Adrenal gland (tissue), 12 donors: ENCODE measurements around the gene ARHGAP22. TPM values are rescaled to one million over a fixed set of nuclear protein-coding genes. Genes with fewer than 3 reads are reported as not detected.

ENCODE experiments used
- DNase-seq, 7 donors: peaks; one replicate each; pipeline ENCODE4 v3.0.0-alpha.2; 2019 to 2020
- H3K27ac ChIP-seq, 5 donors: fragments of 200-600 bp; sonication (generic) in 4 of 5; 1 replicate in 3 of 5; 2 replicates in 2 of 5; pipeline versions ENCODE4 v1.5.1 to v1.8.0; 2016 to 2020; ENCODE audit warnings: mild to moderate bottlenecking in 1 of 5
- H3K27me3 ChIP-seq: fragments of 200-600 bp; 2 replicates; pipeline ENCODE4 v1.8.0; 2021
- H3K36me3 ChIP-seq, 2 donors: fragments of 200-600 bp; replicated peaks in 1 of 2; 1 replicate in 1 of 2; 2 replicates in 1 of 2; pipeline versions ENCODE4 v1.5.1 to v1.8.0; 2018 to 2022
- H3K4me1 ChIP-seq, 2 donors: fragments of 200-600 bp; replicated peaks in 1 of 2; 1 replicate in 1 of 2; 2 replicates in 1 of 2; pipeline versions ENCODE4 v1.5.1 to v1.8.0; 2018 to 2021
- H3K4me3 ChIP-seq, 4 donors: fragments of 200-600 bp; sonication (generic) in 3 of 4; one replicate each; pipeline ENCODE4 v1.5.1; 2016 to 2018
- H3K9me3 ChIP-seq, 3 donors: fragments of 200-600 bp; sonication (generic) in 1 of 3; replicated peaks in 1 of 3; 1 replicate in 2 of 3; 2 replicates in 1 of 3; pipeline versions ENCODE4 v1.5.1 to v1.8.0; 2016 to 2021
- POLR2A ChIP-seq, 2 donors: fragments of 450-650 bp; IDR thresholded peaks; one replicate each; pipeline ENCODE4 v1.6.1; 2017; ENCODE audit warnings: antibody characterized with exemption in 2 of 2, mild to moderate bottlenecking in 2 of 2, moderate library complexity in 1 of 2
- WGBS, 4 donors: extraction: QIAGEN DNeasy Blood & Tissue Kit in 2 of 4; methylation state at CpG; one replicate each; pipeline versions ENCODE4 v1.1.5 to v1.1.7; 2013 to 2017; 5-methylcytosine and 5-hydroxymethylcytosine counted together
- intact Hi-C, 2 donors: fragments of 100-400 bp; cut with DNase I; formaldehyde crosslinking; loops; one replicate each; pipeline versions ENCODE4 v1.14.1 to v1.15.0; 2022 to 2023
- polyA plus RNA-seq, 3 donors: library from polyadenylated mRNA; stranded (reverse); fragments of 200-250 nt in 2 of 3; fragments of 350-450 nt in 1 of 3; fragmentation: Illumina TruSeq in 1 of 3; extraction: RNeasy Lipid Tissue Mini Kit (QIAGEN cat#74804) in 1 of 3; gene quantifications; one replicate each; pipeline ENCODE4 v1.2.3, GENCODE V29; 2013 to 2014
- total RNA-seq, 9 donors: library from RNA; depleted of rRNA in 4 of 9; stranded (reverse); fragments of >200 nt in 4 of 9; fragments of 120-200 nt in 1 of 9; fragmentation: NEBNext Ultra II Directional in 1 of 9; extraction: Animal tissue kit (Norgen Biotek cat#: 25700) in 1 of 9; gene quantifications; one replicate each; pipeline versions ENCODE4 v1.1.0 to v1.2.4, GENCODE V29; 2013 to 2023
- TF ChIP-seq, protein P1 (sequence below), 6 experiments: fragments of 450-650 bp in 4 of 6; fragments of 200-600 bp in 2 of 6; sonication (generic) in 1 of 6; IDR thresholded peaks; 1 replicate in 5 of 6; 2 replicates in 1 of 6; pipeline versions ENCODE4 v1.5.1 to v1.8.0; 2016 to 2021; ENCODE audit warnings: antibody characterized with exemption in 6 of 6, mild to moderate bottlenecking in 2 of 6, moderate library complexity in 1 of 6
- donor health status: healthy with polysubstance abuse.
- donor health status: Bipolar disorder and iron deficiency.
- donor health status: DM: yes; HTN: yes; CAD: no.
- donor health status: DM: no; HTN: no; CAD: no.
- donor health status: DM: no; HTN: no; CAD: no.
- donor health status: DM: yes; HTN: yes; CAD: no.

ARHGAP22 gene
- total and polyA plus RNA-seq, 12 donors, result 0.91 to 11.6 (median 4.6) TPM

DNA sequence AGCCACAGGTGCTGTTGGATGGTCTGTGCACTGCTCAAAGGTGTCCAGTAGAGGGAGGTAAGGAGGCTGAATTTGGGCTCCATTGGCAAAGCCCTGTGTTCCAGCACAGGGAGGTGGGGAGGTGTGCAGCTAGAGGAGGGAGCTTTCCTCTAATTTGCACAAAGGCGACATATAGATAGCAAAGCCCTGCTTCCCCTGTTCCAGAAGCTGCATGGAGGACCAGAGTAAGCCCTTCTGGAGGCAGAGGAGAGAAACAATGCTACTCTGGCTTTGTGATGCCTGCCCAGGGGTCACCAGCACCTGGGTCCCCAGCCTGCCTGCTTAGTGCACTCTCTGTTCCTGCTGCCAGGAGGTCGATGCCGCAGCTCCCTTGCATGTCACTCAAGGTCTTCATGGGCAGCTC is 3.4 kb upstream of the ARHGAP22 start:
- intact Hi-C loops, result no loop called here

DNA sequence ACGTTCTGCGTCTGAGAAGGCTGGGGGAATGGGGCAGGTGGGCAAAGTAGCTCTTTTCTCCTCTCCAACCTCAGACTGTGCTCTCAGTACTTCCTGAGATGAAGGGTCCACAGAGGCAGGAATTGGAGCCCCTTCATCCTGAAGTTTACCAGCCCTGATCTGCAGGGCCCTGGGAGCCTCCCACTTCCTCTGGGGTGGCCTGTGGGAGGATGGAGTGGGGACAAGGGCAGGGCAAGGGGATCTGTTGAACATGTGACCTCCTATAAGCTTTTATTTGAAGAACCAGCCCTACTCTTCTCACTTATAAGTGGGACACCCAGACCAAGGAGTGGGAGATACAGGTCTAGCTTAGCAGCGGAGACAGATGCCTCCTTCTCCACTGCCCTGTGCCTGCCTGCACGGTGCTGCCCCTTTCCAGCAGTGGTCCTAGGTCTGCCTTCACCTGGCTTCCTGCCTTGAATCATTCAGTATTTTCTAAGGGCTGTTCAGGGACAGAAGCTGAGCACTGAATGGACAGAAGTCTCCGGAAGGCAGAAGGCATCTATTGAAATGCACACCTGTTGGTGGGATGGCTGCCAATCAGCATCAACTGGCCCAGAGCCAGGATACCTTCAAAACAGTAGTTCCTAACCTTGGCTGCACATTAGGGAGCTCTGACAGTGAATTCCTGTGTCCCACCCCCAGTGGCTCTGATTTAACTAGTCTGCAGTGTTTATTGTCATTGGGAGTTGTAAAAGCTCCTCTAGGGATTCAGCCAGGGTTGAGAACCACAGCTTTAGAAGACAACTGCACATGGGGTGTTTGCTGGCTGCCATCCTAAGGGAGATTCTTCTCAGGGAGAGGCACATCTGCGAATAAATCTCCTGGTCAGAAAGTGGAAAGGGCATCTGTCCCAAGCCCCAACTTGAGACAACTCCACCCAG is 2.7 kb upstream of the ARHGAP22 start:
- TF ChIP-seq POLR2A (IDR thresholded peaks at IDR 0.05), result no peak
- TF ChIP-seq, protein P1, sequence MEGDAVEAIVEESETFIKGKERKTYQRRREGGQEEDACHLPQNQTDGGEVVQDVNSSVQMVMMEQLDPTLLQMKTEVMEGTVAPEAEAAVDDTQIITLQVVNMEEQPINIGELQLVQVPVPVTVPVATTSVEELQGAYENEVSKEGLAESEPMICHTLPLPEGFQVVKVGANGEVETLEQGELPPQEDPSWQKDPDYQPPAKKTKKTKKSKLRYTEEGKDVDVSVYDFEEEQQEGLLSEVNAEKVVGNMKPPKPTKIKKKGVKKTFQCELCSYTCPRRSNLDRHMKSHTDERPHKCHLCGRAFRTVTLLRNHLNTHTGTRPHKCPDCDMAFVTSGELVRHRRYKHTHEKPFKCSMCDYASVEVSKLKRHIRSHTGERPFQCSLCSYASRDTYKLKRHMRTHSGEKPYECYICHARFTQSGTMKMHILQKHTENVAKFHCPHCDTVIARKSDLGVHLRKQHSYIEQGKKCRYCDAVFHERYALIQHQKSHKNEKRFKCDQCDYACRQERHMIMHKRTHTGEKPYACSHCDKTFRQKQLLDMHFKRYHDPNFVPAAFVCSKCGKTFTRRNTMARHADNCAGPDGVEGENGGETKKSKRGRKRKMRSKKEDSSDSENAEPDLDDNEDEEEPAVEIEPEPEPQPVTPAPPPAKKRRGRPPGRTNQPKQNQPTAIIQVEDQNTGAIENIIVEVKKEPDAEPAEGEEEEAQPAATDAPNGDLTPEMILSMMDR (IDR thresholded peaks at IDR 0.05), result no peak
- Histone ChIP-seq H3K27me3 (no peaks in the 10 kb centered on the region), H3K4me1 (peaks cover 4 to 6% of the 10 kb centered on the region in 2 donors), H3K36me3 (no peaks in the 10 kb centered on the region), H3K9me3 (no peaks in the 10 kb centered on the region), H3K4me3 (no peak overlapping the region), H3K27ac (peak overlapping the region in 1 of 5 donors; percentile 63)
- intact Hi-C loops, result no loop called here
- DNase-seq, result peak in 2 of 7 donors; percentile 15 to 43
- WGBS, 4 donors, result 47 to 62% (median 57%) methylated on average over 5 to 6 of the region's 6 CpGs

More for the DNA sequence above, 3.4 kb upstream of the ARHGAP22 start:
- no peaks in the 10 kb centered on the region for H3K36me3 ChIP-seq
- peaks cover 4 to 6% of the 10 kb centered on the region in 2 donors for H3K4me1 ChIP-seq
- DNase-seq, result peak in 6 of 7 donors; percentile 18 to 55 (median 38)
- WGBS, 4 donors, result 46 to 66% (median 62%) methylated on average over 3 of the region's 3 CpGs
- H3K9me3 ChIP-seq, result no peaks in the 10 kb centered on the region
- TF ChIP-seq, protein P1 (IDR thresholded peaks at IDR 0.05), result peak; percentile 25 to 60 (median 51)
- TF ChIP-seq POLR2A (IDR thresholded peaks at IDR 0.05), result no peak
- H3K27me3 ChIP-seq, result no peaks in the 10 kb centered on the region
- H3K27ac ChIP-seq, result no peak overlapping the region
- no peak overlapping the region for H3K4me3 ChIP-seq

DNA sequence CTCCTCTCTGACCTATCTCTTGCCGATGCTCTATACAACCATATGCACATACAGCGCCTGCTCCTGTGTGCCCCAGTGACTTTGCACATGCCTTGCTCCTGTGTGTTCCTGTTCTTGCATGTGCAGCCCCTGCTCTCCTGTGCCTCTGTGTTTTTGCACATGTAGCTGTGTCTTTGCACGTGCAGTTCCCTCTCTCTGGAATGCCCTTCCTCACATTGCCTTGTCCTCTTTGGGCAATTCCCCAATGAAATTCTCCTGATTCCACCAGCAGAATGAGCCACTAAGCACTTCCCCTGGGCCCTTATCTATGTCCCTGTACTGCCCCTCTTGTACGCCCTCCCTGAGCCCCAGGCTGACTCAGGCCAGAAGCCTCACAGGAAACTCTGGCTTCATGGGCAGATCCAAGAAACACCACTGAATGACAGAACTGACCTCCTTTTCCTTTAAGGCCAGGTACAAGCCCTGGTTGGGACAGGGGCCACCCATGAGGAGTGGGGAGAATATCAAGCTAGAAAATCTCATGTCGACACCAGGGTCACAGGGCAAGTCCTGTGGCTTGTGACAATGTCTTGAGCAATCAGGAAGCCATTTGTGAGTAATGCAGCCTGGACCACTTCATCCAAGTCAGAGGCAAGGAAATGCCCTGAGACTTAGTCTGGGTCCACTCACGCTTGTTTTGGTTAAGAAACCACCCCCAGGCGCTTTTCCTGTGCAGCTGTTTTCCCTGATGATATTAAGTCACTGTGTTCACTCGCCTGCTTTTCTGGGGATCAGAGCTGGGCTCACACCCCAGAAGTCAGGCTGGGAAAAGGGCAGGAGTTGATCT is 1.9 kb upstream of the ARHGAP22 start:
- intact Hi-C loops, result no loop called here
- H3K4me1 ChIP-seq, result peaks cover 4 to 6% of the 10 kb centered on the region in 2 donors

More for the DNA sequence above, 1.9 kb upstream of the ARHGAP22 start:
- H3K4me3 ChIP-seq, result no peak overlapping the region
- H3K27ac ChIP-seq, result peak overlapping the region in 1 of 5 donors; percentile 63
- DNase-seq, result peak; percentile 17 to 60 (median 33)
- 62 to 67% (median 67%) methylated on average over 8 of the region's 8 CpGs for WGBS, 4 donors
- TF ChIP-seq POLR2A (IDR thresholded peaks at IDR 0.05), result no peak
- TF ChIP-seq, protein P1 (IDR thresholded peaks at IDR 0.05), result no peak
- no peaks in the 10 kb centered on the region for H3K27me3 ChIP-seq
- no peaks in the 10 kb centered on the region for H3K9me3 ChIP-seq
- H3K36me3 ChIP-seq, result no peaks in the 10 kb centered on the region
